ENCODE results near the gene AATK.

GRCh38 chr17:81129289-81129688 lies 36.7 kb downstream of the AATK start:
- TF ChIP-seq CTCF (IDR thresholded peaks at IDR 0.05; ENCODE audit: low read depth, low read length, poor library complexity, severe bottlenecking) (no peak), EZH2phosphoT487 (IDR thresholded peaks at IDR 0.05; ENCODE audit: borderline replicate concordance, low read length) (no peak)
